Measurements from ENCODE around the gene GPR143.

DNA sequence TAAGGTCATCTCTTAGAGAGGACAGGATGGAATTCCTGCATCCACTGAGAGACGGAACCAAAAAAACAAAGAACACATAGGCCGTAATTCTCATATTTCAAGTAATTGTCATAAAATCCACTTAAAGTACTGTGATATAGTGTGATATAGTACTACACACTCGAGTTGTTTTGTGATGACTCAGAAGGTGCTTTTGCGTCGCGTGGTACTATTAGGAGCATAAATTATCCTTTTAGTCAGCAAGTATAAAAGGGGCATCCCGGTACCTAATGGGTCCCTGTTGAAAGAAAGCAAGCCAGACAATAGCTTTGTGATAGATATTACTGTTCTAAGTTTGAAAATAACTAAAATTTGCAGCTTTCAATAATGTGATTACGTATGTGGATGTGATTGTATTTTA lies 55.3 kb downstream of the GPR143 start:
- TF ChIP-seq, protein P1, sequence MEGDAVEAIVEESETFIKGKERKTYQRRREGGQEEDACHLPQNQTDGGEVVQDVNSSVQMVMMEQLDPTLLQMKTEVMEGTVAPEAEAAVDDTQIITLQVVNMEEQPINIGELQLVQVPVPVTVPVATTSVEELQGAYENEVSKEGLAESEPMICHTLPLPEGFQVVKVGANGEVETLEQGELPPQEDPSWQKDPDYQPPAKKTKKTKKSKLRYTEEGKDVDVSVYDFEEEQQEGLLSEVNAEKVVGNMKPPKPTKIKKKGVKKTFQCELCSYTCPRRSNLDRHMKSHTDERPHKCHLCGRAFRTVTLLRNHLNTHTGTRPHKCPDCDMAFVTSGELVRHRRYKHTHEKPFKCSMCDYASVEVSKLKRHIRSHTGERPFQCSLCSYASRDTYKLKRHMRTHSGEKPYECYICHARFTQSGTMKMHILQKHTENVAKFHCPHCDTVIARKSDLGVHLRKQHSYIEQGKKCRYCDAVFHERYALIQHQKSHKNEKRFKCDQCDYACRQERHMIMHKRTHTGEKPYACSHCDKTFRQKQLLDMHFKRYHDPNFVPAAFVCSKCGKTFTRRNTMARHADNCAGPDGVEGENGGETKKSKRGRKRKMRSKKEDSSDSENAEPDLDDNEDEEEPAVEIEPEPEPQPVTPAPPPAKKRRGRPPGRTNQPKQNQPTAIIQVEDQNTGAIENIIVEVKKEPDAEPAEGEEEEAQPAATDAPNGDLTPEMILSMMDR (IDR thresholded peaks at IDR 0.05): no peak
- TF ChIP-seq POLR2A (IDR thresholded peaks at IDR 0.05): no peak
- no peak for TF ChIP-seq POLR2AphosphoS5 (IDR thresholded peaks at IDR 0.05; ENCODE audit: insufficient read depth in 1 of 2, low read depth in 1 of 2)
